T-helper 1 cell treated with Interleukin-12 subunit alpha and Interleukin-12 subunit beta and Interleukin-4 antibody, amounts not matched to agents 30 ng/mL and 1 ng/mL, for 36 hours (primary cell): ENCODE results near the gene IMP4. TPM values are rescaled to one million over a fixed set of nuclear protein-coding genes. Genes with fewer than 3 reads are reported as not detected.

ENCODE experiments used
- intact Hi-C: fragments of 100-400 bp; cut with micrococcal nuclease; formaldehyde crosslinking; loops from one replicate; pipeline ENCODE4 v1.15.1; 2024
- total RNA-seq: library from RNA; stranded (reverse); gene quantifications from 2 replicates; pipeline ENCODE4 v1.2.3, GENCODE V29; 2022

The IMP4 gene
- total RNA-seq, 1 donor from 2014 or later: 79.3 TPM

- intact Hi-C loops: no loop called here
These were observed 6.4 kb upstream of the IMP4 start for GRCh38 chr2:130336150-130336876.

- intact Hi-C loops: loop anchor here (1.0 kb wide), 1 partner anchor 156 kb away; the partner anchor contains the start of gene SMPD4
These were observed 5.6 kb upstream of the IMP4 start for GRCh38 chr2:130336877-130337734.

DNA sequence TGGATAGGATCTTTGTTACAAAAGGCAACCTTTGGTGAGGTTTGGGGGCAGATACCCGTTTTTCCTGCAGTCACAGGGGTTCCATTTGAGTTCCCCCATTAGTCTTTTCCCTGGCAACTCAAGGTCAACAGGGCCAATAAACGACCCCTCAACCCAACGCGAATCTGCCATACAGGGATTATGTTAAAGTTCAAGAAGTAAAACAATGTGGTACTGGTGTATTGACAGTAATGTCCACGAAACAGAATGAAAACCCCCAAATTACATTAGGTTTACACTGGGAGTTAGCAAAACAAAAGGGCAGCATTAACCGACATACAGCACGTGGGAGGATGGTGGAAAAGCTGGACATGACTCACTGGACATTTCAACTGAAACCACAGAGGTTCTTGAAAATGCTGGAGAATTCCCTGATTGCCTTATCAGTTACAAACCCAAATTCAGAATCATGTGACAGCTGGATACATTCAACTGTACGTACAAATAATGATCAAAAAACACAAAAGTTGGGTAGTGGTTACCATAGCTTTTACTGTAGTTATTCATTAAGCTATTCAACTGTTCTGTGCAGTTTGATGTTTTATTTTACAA lies 4.9 kb upstream of the IMP4 start:
- intact Hi-C loops: loop anchor here (1.0 kb wide), 1 partner anchor 157 kb away; the partner anchor contains the start of gene SMPD4

GRCh38 chr2:130338793-130339345 lies 3.8 kb upstream of the IMP4 start:
- intact Hi-C loops: no loop called here

DNA sequence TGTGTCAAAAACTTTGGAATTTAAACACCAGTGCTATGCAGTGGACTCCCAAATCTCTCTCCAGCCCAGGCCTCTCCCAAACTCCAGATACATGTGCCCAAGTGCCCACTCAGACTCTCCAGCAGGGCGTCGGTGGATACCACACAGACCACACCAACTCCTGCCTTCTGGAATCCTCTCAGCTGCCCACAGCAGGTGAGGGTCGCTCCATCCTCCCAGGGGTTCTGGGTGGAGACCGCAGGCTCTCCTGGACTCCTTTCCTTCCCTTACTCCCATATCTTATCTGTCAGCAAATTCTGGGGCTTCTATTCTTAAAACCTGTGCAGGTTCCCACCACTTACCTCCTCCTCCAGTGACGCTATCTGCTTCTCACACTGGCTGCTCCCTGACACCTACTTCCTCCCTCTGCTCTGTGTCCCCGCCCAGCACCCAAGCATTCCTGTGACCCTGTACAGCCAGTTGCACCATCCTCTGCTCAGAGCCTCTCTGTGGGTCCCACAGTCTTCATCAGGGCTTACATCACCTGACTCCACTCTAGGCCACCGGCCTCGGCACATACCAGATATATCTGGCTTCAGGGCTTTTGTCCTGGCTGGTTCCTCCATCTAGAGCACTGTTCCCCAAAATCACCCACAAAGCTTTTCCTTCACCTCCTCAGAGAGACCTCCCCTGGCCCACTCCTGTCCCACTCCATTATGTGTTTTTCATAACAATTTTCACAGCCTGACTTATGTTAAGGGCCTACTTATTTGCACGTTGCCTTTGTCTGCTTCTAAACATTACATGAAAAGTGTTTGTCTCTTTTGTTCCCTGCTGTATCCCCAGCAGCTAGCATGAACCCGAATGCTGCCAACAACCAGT lies 2.6 kb upstream of the IMP4 start:
- intact Hi-C loops: loop anchor here (5.0 kb wide), 1 partner anchor 752 kb away; the partner anchor contains the start of gene FAM168B

- intact Hi-C loops: loop anchor here (1.0 to 5.0 kb wide), 11 partner anchors 9 to 1151 kb away; partner anchors contain the start of genes FAM168B, MZT2A, PTPN18 and SMPD4
These were observed 1.1 kb upstream of the IMP4 start for GRCh38 chr2:130341562-130342019.

GRCh38 chr2:130342020-130342532 lies 621 bp upstream of the IMP4 start:
- intact Hi-C loops: loop anchor here (1.0 to 5.0 kb wide), 11 partner anchors 10 to 1151 kb away; partner anchors contain the start of genes FAM168B, MZT2A, PTPN18 and SMPD4

GRCh38 chr2:130344578-130344977 lies 1.9 kb downstream of the IMP4 start:
- intact Hi-C loops: loop anchor here (5.0 kb wide), 1 partner anchor 748 kb away; the partner anchor contains the start of gene FAM168B

GRCh38 chr2:130345091-130345490 lies 2.4 kb downstream of the IMP4 start:
- intact Hi-C loops: no loop called here

DNA sequence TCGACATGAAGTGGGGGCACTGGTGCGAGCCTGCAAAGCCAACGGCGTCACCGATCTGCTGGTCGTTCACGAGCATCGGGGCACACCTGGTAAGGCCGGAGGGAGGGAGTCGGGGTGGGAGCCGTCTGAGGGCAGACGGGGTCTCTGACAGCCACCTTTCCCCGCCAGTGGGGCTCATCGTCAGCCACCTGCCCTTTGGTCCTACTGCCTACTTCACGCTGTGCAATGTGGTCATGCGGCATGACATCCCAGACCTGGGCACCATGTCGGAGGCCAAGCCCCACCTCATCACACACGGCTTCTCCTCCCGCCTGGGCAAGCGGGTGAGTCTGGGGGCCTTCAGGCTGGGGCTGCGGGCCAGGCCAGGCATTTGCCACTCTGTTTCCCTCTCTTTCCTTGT lies 2.9 kb downstream of the IMP4 start:
- intact Hi-C loops: no loop called here

DNA sequence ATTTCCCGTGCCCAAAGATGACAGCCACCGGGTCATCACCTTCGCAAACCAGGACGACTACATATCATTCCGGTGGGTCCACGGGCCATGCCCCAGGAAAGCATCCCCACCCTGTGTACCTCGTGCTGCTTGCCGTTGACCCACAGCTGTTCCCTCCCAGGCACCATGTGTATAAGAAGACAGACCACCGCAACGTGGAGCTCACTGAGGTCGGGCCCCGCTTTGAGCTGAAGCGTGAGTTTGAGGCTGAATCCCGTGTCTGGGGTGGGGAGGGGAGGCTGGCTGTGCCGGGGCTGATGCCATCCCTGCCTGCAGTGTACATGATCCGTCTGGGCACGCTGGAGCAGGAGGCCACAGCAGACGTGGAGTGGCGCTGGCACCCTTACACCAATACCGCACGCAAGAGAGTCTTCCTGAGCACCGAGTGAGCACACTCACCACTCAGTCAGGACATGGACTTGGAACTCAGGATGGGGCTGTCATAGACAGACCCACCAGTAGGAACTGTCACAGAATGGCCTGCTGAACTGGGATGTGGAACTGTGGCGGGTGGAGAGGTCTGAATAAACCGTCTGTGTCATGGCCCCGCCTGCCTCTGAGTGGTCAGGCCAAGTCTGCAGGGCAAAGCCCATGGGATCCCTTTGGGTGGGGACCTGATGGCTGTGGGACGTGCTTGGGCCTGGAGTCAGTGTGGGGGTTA lies 3.5 kb downstream of the IMP4 start:
- intact Hi-C loops: no loop called here

DNA sequence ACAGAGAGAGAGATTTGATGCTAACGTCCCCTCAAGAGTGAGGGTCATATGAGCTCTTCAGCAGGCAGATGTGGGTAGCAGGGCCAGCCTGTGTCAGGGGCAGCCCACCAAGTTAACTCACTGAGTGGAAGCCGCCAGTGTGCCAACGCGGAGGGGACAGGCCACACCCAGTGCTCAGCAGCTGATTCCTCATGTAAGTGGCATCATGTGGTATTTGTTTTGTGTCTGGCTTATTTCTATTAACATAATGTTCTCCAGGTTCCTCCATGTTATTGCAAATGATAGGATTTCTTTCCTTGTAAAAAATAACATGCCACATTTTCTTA lies 4.0 kb downstream of the IMP4 start:
- intact Hi-C loops: no loop called here

DNA sequence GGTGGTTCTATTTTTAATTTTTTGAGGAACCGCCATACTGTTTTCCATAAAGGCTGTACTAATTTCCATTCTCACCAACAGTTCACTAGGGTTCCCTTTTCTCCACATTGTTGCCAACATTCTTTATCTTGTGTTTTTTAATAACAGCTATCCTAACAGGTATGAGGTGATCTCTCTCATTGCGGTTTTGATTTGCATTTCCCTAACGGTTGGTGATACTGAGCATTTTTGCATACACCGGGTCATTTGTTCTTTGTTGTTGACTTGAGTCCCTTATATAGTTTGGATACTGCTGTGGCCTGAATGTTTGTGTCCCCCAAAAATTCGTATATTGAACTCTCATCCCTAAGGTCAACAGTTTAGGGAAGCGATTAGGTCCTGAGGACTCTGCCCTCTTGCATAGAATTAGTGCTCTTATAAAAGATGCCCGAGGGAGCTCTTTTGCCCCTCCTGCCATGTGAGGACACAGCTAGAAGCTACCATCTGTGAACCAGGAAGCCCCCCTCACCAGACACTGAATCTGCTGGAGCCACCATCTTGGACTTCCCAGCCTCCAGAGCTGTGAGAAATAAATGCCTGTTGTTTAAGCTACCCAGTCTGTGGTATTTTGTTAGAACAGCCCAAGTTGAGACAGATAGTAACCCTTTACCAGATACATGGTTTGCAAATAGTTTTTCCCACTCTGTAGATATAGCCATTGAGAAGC lies 4.7 kb downstream of the IMP4 start:
- intact Hi-C loops: no loop called here

DNA sequence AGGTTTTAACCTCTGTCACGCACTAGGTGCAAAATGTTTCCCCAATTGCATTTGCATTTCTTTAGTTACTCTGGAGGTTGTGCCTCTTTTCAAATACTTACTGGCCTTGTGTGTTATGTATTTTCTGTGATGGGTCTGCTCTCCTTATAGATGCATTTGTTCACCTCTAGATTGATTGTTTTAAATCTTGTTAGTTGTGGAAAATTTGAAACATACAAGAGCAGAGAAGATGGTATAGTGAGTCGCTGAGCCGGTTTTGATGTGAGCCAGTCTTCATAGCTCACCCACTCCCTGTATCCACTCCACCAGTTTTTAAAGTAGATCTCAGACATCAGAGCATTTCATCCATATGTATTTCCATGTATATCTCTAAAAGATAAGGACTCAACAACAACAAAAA lies 6.5 kb downstream of the IMP4 start:
- intact Hi-C loops: no loop called here

- intact Hi-C loops: no loop called here
These were observed 9.0 kb downstream of the IMP4 start for GRCh38 chr2:130351711-130352110.

- intact Hi-C loops: no loop called here
These were observed 9.5 kb downstream of the IMP4 start for GRCh38 chr2:130352237-130352636.

DNA sequence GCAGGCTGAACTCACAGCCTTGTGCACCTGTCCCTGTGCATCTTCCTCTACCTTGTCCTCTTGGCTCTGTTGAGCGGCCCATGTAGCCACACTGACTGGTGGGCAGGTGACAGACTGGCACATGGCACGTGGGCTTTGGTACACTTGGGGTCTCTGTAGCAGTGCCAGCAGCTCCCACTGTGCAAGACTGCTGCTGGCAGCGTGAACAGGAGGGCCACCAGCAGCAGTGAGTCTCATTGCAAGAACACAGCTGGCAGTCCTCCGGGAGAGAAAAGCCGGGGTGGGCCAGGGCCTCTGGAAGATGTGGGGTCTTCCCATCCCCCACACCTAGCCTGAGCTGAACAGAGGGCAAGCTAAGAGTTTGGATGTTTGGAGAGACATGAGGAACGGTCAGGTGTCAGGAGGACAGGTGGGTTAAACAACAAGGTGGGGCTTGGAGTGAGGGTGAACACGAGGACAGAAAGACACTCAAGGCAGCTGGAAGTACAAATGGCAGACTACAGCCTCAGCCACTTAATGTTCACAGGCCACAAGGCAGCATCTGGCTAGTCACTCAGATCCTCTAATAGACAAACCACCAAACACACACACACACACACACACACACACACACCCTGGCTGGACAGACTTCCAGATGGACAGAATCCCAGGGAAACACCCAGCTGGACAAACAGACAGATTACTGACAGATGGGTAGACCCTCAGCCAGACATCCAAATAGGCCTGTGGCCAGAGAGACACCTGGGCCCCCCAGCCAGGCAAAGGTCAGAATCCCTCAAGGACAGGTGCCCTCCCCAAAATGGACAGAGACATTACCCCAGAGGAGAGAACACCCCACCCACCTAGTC lies 10.8 kb downstream of the IMP4 start:
- intact Hi-C loops: no loop called here

GRCh38 chr2:130354139-130354428 lies 11.4 kb downstream of the IMP4 start:
- intact Hi-C loops: no loop called here
